ENCODE measurements around the gene NEIL1. TPM values are rescaled to one million over a fixed set of nuclear protein-coding genes. Genes with fewer than 3 reads are reported as not detected.

NEIL1 gene
- total RNA-seq, 1 experiment from 2014 or later = 9.5 TPM

DNA sequence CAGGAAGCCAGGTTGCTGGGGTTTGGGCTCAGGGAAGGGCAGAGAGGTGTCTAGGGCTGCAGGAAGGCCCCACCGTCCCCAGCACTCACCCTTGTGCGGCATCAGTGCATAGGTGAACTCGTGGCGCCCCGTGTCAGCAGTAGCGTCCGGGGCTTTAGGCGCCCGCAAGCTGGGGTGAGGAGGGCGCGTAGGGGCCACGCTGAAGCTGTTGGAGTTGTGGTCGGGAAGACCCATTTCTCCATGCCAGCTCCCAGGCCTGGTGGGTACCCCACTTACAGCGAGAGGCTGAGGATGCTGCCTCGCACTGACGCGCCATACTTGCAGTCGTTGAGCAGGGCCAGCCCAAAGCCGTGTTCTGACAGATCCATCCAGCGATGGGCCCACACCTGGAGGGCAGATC is 9.7 kb downstream of the NEIL1 start:
- Mint-ChIP-seq H3K4me3 (ENCODE audit: unreplicated experiment) (no peak overlapping the region), H3K9me3 (ENCODE audit: unreplicated experiment) (no peaks in the 10 kb centered on the region), H3K27me3 (ENCODE audit: insufficient read depth, unreplicated experiment) (no peaks in the 10 kb centered on the region), H3K36me3 (ENCODE audit: insufficient read depth, unreplicated experiment) (peaks cover 41% of the 10 kb centered on the region), H3K4me1 (ENCODE audit: insufficient read depth, unreplicated experiment) (no peaks in the 10 kb centered on the region), H3K27ac (ENCODE audit: low read depth, unreplicated experiment) (no peak overlapping the region)
- intact Hi-C loops (cut with micrococcal nuclease) = no loop called here
- no TSS peak for BruUV-seq (replicated peaks)
- TF ChIP-seq, protein P1, sequence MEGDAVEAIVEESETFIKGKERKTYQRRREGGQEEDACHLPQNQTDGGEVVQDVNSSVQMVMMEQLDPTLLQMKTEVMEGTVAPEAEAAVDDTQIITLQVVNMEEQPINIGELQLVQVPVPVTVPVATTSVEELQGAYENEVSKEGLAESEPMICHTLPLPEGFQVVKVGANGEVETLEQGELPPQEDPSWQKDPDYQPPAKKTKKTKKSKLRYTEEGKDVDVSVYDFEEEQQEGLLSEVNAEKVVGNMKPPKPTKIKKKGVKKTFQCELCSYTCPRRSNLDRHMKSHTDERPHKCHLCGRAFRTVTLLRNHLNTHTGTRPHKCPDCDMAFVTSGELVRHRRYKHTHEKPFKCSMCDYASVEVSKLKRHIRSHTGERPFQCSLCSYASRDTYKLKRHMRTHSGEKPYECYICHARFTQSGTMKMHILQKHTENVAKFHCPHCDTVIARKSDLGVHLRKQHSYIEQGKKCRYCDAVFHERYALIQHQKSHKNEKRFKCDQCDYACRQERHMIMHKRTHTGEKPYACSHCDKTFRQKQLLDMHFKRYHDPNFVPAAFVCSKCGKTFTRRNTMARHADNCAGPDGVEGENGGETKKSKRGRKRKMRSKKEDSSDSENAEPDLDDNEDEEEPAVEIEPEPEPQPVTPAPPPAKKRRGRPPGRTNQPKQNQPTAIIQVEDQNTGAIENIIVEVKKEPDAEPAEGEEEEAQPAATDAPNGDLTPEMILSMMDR (IDR thresholded peaks at IDR 0.05; ENCODE audit: unreplicated experiment) = no peak
- ChIA-PET CTCF (interaction anchor here (0.6 to 3.1 kb wide), 2 partner anchors 11 to 41 kb away, joined by 3 to 11 read pairs; partner anchors contain the start of gene MAN2C1), POLR2A (interaction anchor here (1.5 kb wide), 1 partner anchor 10 kb away, joined by 3 read pairs; no protein-coding TSS in a partner anchor)
- no peak for DNase-seq (ENCODE audit: unreplicated experiment)

DNA sequence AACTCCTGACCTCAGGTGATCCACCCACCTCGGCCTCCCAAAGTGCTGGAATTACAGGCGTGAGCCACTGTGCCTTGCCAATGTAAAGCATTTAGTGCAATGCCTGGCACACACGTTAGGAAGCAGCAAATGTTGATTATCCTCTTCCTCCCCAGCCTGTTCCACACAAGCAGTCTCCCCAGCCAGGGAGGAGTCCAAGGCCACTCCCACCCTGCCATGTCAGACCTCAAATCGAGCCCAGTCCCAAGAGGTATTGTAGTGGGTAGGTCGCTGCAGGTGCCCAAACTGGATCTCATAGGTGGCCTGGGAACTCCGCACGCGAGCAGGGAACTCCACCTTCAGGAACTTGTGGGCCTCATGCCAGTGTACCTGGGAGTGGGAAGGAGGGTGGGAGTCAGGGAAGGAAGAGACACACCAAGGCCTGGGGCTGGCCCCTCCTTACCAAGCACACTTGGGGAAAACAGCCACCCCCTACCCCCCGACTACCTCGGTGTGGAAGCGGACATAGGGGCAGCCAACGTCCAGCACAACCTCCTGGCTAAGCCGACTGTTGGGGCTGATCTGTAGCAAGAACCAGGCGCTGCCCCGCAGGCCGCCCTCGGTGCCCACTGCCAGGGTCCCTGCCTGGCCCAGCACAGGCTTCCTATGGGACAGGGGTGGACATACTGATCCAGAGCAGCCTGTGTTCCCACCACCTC is 11.3 kb downstream of the NEIL1 start:
- Mint-ChIP-seq H3K27ac (ENCODE audit: low read depth, unreplicated experiment) (no peak overlapping the region), H3K4me3 (ENCODE audit: unreplicated experiment) (no peak overlapping the region), H3K4me1 (ENCODE audit: insufficient read depth, unreplicated experiment) (no peaks in the 10 kb centered on the region), H3K27me3 (ENCODE audit: insufficient read depth, unreplicated experiment) (no peaks in the 10 kb centered on the region), H3K9me3 (ENCODE audit: unreplicated experiment) (no peaks in the 10 kb centered on the region), H3K36me3 (ENCODE audit: insufficient read depth, unreplicated experiment) (peaks cover 46% of the 10 kb centered on the region)
- TF ChIP-seq, protein P1 (IDR thresholded peaks at IDR 0.05; ENCODE audit: unreplicated experiment) = no peak
- intact Hi-C loops (cut with micrococcal nuclease) = no loop called here
- no TSS peak for BruUV-seq (replicated peaks)
- DNase-seq (ENCODE audit: unreplicated experiment) = no peak
- POLR2A ChIA-PET = interaction anchor here (0.5 kb wide), 1 partner anchor 268 kb away, joined by 3 read pairs; no protein-coding TSS in a partner anchor
- CTCF ChIA-PET = no interaction called here

DNA sequence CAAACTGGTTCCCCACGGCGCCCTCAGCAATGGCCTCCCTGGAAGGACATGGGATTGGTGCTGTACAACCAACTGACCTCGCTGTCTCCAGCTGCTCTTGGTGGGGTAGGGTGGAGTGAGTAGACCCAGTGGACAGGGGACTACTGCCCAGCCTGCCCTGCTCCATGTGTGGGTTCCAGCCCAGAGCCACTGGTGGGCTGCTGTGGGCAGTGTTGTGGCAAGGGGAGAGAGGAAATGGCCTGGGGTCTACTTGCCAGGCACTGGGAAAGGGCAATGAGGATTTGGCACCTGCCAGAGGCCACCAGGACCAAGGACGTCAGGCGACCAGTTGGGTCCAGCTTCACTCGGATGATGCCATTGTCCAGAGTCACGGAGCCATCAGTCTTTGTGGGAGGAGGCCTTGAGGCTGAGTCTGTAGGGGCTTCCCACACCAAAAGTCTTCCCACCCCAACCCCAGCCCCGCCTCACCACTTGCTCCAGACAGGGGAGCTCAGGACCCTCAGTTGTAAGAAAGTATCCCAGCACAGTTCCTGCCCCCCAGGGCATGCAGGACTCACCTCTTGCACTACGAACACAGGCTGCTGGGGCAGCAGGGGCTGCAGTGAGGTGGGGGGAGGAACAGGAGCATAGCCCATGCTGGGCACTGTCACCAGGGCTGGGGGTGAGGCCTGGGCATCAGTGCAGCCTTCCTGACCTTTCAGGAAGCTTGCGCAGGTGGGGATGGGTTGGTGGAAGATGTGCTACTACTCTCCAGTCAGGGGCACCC is 12.1 kb downstream of the NEIL1 start:
- no peak overlapping the region for H3K4me3 Mint-ChIP-seq (ENCODE audit: unreplicated experiment)
- DNase-seq (ENCODE audit: unreplicated experiment) = no peak
- no peaks in the 10 kb centered on the region for H3K9me3 Mint-ChIP-seq (ENCODE audit: unreplicated experiment)
- no peaks in the 10 kb centered on the region for H3K27me3 Mint-ChIP-seq (ENCODE audit: insufficient read depth, unreplicated experiment)
- no peak overlapping the region for H3K27ac Mint-ChIP-seq (ENCODE audit: low read depth, unreplicated experiment)
- no TSS peak for BruUV-seq (replicated peaks)
- ChIA-PET POLR2A (interaction anchor here (0.5 to 1.9 kb wide), 3 partner anchors 9 to 267 kb away, joined by 3 to 11 read pairs (median 3); partner anchors contain the start of gene MAN2C1), CTCF (interaction anchor here (0.6 kb wide), 1 partner anchor 9 kb away, joined by 3 read pairs; no protein-coding TSS in a partner anchor)
- intact Hi-C loops (cut with micrococcal nuclease) = no loop called here
- TF ChIP-seq, protein P1 (IDR thresholded peaks at IDR 0.05; ENCODE audit: unreplicated experiment) = no peak
- H3K36me3 Mint-ChIP-seq (ENCODE audit: insufficient read depth, unreplicated experiment) = peaks cover 54% of the 10 kb centered on the region
- H3K4me1 Mint-ChIP-seq (ENCODE audit: insufficient read depth, unreplicated experiment) = no peaks in the 10 kb centered on the region

DNA sequence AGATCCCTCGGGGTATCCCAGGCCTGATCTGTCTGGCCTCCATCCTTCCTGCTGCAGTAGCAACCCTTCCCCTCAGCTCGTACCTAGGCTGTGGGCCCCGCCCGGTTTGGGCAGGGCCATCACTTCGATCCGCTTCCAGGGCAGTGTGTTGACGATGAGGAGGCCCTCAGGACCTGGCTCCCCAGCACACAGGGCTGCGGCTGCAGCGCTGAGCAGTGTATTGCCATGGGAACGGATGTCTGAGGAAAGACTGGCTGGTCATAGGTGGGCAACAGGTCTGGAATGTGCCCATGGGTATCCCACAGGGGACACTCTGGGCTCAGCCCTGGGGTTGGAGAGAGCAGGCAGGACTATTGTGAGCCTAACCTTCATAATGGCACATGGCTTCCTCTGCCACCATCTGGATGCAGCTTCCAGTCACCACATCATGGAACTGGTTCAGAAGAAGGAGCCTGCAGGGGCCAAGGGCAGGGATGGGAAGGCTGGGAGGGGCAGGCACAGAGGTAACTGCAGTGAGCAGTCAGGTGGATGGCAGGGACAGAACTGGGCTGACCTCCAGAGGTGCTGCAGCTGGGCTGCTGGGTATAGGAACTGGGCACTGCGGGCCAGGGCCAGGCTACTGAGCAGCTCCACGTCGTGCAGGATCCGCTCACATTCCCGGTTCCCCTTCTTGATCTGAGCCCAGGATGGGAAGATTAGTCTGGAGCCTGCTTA is 12.9 kb downstream of the NEIL1 start:
- TF ChIP-seq, protein P1 (IDR thresholded peaks at IDR 0.05; ENCODE audit: unreplicated experiment) = no peak
- peaks cover 60% of the 10 kb centered on the region for H3K36me3 Mint-ChIP-seq (ENCODE audit: insufficient read depth, unreplicated experiment)
- no peaks in the 10 kb centered on the region for H3K4me1 Mint-ChIP-seq (ENCODE audit: insufficient read depth, unreplicated experiment)
- POLR2A ChIA-PET = interaction anchor here (0.8 to 1.9 kb wide), 5 partner anchors 8 to 24 kb away, joined by 3 to 11 read pairs (median 3); partner anchors contain the start of genes COMMD4 and MAN2C1
- DNase-seq (ENCODE audit: unreplicated experiment) = no peak
- no peaks in the 10 kb centered on the region for H3K9me3 Mint-ChIP-seq (ENCODE audit: unreplicated experiment)
- intact Hi-C loops (cut with micrococcal nuclease) = no loop called here
- BruUV-seq (replicated peaks) = no TSS peak
- H3K4me3 Mint-ChIP-seq (ENCODE audit: unreplicated experiment) = no peak overlapping the region
- H3K27me3 Mint-ChIP-seq (ENCODE audit: insufficient read depth, unreplicated experiment) = no peaks in the 10 kb centered on the region
- H3K27ac Mint-ChIP-seq (ENCODE audit: low read depth, unreplicated experiment) = no peak overlapping the region
- CTCF ChIA-PET = no interaction called here

All from MCF 10A (cell line).